ENCODE results near the gene OSBPL6. TPM values are rescaled to one million over a fixed set of nuclear protein-coding genes. Genes with fewer than 3 reads are reported as not detected.

The OSBPL6 gene
- total RNA-seq, 1 experiment from 2014 or later, result 4.6 TPM

- no peak overlapping the region for H3K27ac ChIP-seq (ENCODE audit: insufficient read length, low read depth, low read length)
- no peak overlapping the region for H2BK5ac ChIP-seq (ENCODE audit: insufficient read length, low read length)
- no peak overlapping the region for H3K4me2 ChIP-seq (ENCODE audit: insufficient read depth, insufficient read length, low read length)
- H4K91ac ChIP-seq (ENCODE audit: insufficient read length, low read depth, low read length), result no peak overlapping the region
- H3T11ph ChIP-seq (ENCODE audit: low read length), result no peak overlapping the region
- no peak overlapping the region for H3K18ac ChIP-seq (ENCODE audit: insufficient read length, low read depth, low read length)
- no peak overlapping the region for H3K23ac ChIP-seq (ENCODE audit: insufficient read length, low read depth, low read length)
- no peak overlapping the region for H3K14ac ChIP-seq (ENCODE audit: insufficient read depth, low read length)
- no peak overlapping the region for H2AK5ac ChIP-seq (ENCODE audit: insufficient read length, low read length)
- no peak overlapping the region for H4K8ac ChIP-seq (replicated peaks; ENCODE audit: insufficient read length, low read depth, low read length)
- H2BK12ac ChIP-seq (ENCODE audit: insufficient read length, low read depth, low read length), result no peak overlapping the region
- DNase-seq, result no peak
- no peaks in the 10 kb centered on the region for H3K79me1 ChIP-seq (ENCODE audit: insufficient read depth, low read depth, low read length, poor library complexity, severe bottlenecking)
- no peak overlapping the region for H2BK120ac ChIP-seq (ENCODE audit: low read depth, low read length, poor library complexity, severe bottlenecking)
- no peak overlapping the region for H3K56ac ChIP-seq (ENCODE audit: insufficient read length, low read depth, low read length)
- no peaks in the 10 kb centered on the region for H3K27me3 ChIP-seq (ENCODE audit: insufficient read depth, low read length)
- no peak overlapping the region for H2AFZ ChIP-seq (ENCODE audit: low read length)
- no peak overlapping the region for H4K5ac ChIP-seq (ENCODE audit: insufficient read length, low read depth, low read length)
- TF ChIP-seq CTCF (conservative IDR thresholded peaks at IDR 0.05), result no peak
- H3K4me3 Mint-ChIP-seq, result no peak overlapping the region
- no peak overlapping the region for H2BK20ac ChIP-seq (ENCODE audit: low read depth, low read length, poor library complexity, severe bottlenecking)
- H3K4me1 Mint-ChIP-seq, result peaks cover 5 to 8% of the 10 kb centered on the region in 2 experiments
- no peaks in the 10 kb centered on the region for H4K20me1 ChIP-seq (ENCODE audit: control insufficient read depth, insufficient read depth, insufficient read length)
- no CpG with 5 or more reads among the region's 4 CpGs for WGBS (ENCODE audit: extremely low coverage, insufficient read length, low lambda C conversion rate)
- H2BK15ac ChIP-seq (ENCODE audit: low read depth, low read length), result no peak overlapping the region
- no peaks in the 10 kb centered on the region for H3K23me2 ChIP-seq (ENCODE audit: insufficient read length, low read depth, low read length, poor library complexity, severe bottlenecking)
- H3K79me2 ChIP-seq (ENCODE audit: insufficient read depth, low read length), result no peaks in the 10 kb centered on the region
- no peak overlapping the region for H3K4ac ChIP-seq (ENCODE audit: low read depth, low read length)
- H3K9ac ChIP-seq (ENCODE audit: extremely low read depth, insufficient read length, low read length), result no peak overlapping the region
- H3K9me3 Mint-ChIP-seq, result peaks cover 0 to under 1% of the 10 kb centered on the region in 2 experiments; a peak in 2 of 5 replicates
- H3K36me3 Mint-ChIP-seq (ENCODE audit: insufficient read depth in 1 of 3, low read depth in 3 of 3), result peaks cover 0 to 3% (median 2%) of the 10 kb centered on the region in 3 experiments; a peak in 1 of 7 replicates
- no peak overlapping the region for H3K27ac Mint-ChIP-seq
- no peaks in the 10 kb centered on the region for H3K27me3 Mint-ChIP-seq (ENCODE audit: low read depth)
- H3K9me3 ChIP-seq (ENCODE audit: control insufficient read depth, low read depth, low read length), result no peaks in the 10 kb centered on the region
- H3K4me1 ChIP-seq (ENCODE audit: insufficient read depth, low read length), result peaks cover 5% of the 10 kb centered on the region; the same call in 1 of the 2 replicates
Observed at GRCh38 chr2:178284613-178285286, 90.4 kb downstream of the OSBPL6 start.

All from H9 (cell line).